Measurements from ENCODE around the gene IL17RA.

DNA sequence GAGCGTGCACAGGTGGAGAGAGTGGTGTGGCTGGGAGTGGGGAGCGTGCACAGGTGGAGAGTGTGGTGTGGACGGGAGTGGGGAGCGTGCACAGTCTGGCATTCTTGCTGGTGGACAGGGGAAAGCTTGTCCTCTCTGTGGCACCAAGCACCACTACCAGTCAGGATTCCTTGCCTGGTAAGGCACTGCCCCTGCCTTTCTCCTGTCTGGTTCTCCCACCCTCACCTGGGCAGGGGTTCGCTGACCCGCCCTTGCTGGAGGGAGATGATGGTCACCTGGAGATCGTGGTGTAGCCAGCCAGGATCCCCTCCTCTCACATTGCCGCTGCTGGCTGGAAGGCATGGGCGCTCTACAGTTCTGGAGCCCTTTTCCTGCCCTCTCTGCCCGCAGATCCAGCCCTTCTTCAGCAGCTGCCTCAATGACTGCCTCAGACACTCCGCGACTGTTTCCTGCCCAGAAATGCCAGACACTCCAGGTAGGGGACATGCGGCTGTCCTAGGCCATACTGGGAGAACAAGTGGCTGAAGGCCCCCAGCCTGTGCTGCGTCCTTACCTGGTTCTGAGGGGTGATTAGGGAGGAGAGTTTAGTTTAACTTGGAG lies 19.6 kb downstream of the IL17RA start:
- TF ChIP-seq CTCF (IDR thresholded peaks at IDR 0.05) = no peak
- no peak for TF ChIP-seq POLR2A (IDR thresholded peaks at IDR 0.05)
